ENCODE measurements around the gene PCID2.
"Not testable (repeated sequence)": the region's sequence is repeated elsewhere in the genome, so short reads cannot be mapped to it uniquely, and the experiment has no call there.

Gene PCID2

DNA sequence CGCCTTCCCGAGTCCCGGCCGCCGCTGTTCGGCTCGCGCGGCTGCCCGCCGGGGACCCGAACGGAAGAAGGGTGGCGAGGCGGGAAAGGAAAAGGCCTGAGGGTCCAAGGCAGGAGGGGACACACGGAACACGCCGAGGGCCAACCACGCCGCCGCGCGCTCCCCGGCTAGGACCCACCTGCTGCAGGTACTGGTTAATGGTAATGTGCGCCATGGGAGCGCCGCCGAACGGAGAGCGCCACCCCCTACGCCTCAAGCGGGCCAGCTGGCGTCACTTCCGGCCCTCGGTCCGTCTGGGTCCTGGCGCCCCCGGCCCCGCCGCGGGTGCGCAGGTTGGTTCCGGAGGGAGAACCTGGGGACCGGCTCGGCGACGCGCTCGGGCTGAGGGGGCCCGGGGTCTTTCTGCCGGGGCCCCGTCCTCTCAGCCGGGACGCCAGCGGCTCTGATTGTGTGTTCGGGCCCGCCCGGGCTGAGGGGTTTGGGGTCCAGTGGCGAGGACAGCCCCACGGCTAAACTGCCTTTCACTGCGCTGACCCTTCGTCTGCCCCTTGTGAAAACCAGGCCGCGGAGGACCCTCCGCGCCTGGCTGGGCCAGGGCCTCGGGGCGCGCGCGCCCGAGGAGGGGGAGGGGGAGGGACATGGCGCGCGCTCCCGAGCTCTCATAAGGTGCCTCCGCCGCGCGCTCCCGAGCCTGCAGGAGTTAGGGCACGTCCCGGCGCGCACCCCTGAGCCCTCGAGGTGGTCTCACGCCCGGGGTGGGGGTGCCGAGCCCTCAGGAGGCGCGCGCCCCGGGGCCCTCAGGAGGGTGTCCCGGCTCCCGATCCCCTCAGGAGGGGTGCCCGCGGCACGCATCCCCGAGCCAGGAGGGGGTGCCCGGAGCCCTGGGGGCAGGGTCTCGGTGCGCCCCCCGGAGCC lies at the start of gene PCID2:
Gene PCID2 (minus strand): TSS at position 249 of the 915 bp plus-strand sequence. CDS start 35 bp downstream, at position 214.
- peak; percentile 71 to 72 for DNase-seq

DNA sequence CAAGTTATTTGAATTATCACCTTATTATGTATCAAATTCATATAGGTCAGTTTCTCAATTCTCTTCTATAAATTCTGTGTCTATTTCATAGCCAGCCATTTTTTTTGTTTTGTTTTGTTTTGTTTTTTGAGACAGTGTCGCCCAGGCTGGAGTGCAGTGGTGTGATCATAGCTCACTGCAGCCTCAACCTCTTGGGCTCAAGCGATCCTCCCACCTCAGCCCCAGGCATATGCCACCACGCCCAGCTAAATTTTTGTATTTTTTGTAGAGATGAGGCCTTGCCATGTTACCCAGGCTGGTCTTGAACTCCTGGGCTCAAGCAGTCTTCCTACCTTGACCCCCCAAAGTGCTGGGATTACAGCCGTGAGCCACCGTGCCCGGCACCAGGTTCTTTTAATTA lies 49.4 kb upstream of the PCID2 start:
- not testable (repeated sequence) for DNase-seq

DNA sequence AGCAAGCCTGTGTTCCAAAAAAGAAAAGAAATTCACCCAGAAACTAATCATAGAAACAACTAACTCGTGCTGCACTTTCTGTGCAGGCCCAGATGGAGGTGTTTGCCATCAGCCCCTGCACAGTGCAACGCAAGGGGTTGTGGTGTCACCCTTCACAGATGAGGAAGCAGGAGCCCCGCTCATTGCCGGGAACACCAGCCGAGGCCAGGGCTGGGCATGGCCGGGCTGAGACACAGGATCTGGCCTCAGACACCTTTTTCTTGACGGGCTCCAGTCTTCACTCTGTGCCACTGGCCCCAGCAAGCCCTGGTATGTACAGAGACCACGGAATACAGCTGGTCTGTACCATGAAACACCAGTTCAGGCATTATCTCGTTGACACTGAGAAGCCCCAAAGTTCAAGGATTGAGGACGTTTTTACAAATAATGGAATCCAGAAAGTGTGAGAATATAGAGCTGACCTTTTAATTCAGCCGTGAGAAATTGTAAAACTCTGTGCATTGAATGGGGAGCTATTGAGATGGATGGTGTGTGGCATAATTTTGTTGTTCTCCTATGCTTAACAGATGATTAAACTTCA lies 44.1 kb upstream of the PCID2 start:
- DNase-seq = no peak

DNA sequence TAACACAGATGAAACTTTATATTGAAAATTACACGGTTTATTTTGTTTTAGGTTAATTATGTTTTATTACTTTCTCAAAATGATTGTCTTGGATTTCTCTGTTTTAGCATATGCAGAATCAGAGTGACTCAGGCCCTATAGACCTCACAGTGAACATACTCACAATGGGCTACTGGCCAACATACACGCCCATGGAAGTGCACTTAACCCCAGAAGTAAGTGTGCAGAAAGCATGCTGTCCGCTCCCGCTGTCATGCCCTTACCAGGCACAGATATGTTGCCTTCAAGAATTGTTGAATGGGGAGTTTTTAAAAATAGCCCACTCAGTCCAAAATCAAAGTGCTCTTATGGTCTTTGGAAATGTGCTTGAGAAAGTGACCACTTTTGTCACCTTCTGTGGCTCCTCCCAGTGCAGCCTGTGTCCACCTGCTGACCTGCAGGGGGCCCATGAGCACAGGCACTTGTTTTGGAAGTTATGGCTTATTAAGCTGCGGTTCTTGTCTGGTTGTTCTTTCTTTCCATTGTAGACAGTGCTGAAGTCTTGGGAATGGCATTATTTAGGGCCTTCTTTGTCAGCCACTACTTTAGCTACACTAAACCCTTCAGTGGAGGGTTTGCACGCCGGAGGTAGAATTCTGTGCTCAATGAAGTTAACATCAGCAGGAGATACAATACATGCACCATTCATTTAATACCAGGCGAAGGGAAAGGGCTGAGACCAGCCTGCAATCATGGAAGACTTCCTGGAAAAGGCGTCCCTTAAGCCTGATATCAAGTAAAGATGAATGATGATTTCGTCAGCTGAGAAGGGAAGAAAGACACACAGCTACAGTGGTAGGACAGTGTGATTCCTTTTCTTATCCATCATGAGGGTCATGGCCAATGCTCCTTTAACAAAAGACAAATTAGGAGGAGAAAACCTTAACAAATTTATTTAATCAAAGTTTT lies 37.7 kb upstream of the PCID2 start:
- no peak for DNase-seq

DNA sequence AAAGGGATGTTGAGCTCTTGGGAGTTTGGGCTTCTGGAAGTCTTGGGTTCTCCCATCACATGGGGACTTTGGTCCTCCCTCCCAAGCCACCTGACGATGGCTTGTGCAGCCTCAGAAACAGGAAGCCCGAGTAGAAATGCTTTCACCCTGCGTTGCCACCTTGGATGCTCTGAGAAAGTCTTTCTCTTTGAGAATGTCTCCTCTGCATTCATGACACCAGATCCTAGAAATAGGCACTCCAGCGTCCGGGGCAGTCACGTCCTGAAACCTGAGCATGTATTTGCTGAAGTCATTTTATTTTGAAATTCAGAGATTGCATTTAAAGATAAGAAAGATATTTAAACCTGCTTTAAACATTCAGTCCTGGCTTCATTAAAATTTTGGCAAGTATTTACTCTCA lies 35.4 kb upstream of the PCID2 start:
- no peak for DNase-seq

DNA sequence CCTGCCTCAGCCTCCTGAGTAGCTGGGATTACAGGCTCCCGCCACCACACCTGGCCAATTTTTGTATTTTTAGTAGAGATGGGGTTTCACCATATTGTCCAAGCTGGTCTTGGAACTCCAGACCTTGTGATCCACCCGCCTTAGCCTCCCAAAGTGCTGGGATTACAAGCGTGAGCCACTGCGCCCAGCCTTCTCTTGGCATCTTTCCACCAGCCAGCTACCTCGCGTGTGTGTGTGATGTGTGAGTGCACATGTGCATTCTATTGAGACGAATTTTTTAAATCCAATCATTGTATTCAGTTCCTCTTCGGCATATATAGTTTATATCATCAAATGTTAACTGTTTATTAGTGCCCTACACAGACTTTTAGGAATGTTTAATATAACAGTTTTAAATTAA lies 33.2 kb upstream of the PCID2 start:
- not testable (repeated sequence) for DNase-seq

DNA sequence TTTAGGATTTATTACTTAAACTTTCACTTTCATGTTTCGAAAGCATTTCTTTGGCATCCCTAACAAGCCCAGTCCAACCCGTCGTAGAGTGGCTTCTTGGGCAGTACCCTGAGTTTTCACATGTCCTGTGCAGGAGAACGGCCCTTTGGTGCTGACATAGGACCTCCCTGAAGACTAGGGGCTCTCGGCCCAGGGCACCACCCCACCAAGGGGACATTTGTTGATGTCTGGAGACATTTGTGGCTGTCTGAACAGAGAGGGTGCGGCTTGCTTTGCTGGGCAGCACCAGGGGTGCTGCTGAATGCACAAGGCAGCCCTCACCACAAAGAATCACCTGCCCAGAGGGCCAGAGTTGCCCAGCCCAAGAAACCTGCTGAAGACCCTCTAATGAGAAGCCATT lies 31.5 kb upstream of the PCID2 start:
- no peak for DNase-seq

DNA sequence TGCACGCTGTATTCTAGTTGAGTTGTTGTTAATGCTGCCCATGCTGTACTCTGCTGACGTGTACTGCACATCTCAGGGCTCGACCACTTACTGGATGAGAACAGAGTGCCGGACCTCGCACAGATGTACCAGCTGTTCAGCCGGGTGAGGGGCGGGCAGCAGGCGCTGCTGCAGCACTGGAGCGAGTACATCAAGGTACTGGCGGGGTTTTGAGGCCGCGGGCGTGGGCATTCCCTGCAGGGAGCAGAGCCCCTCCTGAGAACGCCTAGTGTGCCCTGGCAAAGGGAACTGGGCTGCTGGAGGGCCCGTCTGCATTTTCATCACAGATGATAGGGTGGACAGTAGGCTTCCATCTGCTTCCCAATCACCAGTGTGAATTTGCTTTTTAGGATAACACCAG lies 30.9 kb upstream of the PCID2 start:
- no peak for DNase-seq

DNA sequence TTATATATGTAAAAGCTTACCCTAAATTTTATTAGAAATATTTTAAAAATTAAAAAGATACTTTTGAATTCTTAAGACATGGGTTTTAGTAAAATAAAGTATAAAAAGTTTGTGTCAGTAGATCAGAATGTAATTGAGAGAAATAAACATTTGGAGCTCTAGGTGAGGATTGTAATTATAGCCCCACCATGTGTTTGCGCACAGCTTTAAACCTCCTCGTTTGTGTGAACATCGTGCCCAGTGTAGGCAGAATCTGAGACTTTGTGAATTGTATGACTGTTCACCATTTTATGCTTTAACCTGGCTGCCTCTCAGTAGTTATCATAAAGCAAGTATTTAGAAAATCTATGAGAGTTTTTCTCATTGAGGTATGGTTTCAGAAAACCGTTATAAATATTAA lies 30.1 kb upstream of the PCID2 start:
- no peak for DNase-seq

DNA sequence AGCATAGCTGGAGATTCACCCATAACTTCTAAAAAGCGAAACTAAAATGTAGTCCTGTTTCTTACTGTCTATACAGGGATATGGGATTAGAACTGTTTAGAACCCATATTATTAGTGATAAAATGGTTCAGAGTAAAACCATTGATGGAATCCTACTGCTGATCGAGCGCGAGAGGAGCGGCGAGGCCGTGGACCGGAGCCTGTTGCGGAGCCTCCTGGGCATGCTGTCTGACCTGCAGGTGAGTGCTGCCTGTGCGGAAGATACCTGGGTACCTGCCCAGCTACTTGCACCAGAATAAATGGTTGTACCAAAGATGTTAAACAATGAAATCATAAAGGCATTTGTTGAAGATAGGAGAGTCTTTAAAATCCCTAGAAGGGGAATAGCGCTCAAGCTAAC lies 24.6 kb upstream of the PCID2 start:
- no peak for DNase-seq

DNA sequence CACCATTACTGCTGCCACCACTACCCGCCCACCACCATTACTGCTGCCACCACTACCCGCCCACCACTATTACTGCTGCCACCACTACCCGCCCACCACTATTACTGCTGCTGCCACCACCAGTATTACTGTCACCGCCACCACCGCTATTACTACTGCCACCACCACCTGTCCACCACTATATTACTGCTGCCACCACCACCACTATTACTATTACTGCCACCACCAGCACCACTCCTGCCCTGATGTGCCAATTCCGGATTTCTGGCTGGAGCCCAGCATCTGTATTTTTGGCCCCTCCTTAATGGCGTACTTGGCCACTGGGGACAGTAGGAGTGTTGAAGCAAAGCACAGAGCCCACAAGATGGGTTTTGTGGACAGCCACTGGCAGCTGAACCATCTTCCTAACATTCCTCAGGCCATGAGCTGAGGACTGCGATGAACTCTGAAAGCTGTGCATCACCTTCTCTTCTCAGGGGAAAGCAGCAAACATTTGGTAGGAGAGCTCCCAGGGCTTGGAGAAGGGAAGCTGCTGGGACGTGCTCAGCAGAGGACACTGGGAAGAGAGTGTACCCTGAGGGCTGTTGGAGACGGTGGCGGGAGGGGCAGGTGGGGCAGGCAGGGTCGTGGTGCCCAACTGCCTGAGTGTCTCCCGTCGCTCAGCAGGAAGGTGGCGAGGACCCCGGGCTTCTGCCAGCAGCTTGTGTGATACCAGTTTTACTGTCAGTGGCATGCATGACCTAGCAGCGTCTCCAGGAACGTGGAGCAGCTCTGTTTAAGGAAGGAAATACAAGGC lies 23.9 kb upstream of the PCID2 start:
- no peak for DNase-seq

DNA sequence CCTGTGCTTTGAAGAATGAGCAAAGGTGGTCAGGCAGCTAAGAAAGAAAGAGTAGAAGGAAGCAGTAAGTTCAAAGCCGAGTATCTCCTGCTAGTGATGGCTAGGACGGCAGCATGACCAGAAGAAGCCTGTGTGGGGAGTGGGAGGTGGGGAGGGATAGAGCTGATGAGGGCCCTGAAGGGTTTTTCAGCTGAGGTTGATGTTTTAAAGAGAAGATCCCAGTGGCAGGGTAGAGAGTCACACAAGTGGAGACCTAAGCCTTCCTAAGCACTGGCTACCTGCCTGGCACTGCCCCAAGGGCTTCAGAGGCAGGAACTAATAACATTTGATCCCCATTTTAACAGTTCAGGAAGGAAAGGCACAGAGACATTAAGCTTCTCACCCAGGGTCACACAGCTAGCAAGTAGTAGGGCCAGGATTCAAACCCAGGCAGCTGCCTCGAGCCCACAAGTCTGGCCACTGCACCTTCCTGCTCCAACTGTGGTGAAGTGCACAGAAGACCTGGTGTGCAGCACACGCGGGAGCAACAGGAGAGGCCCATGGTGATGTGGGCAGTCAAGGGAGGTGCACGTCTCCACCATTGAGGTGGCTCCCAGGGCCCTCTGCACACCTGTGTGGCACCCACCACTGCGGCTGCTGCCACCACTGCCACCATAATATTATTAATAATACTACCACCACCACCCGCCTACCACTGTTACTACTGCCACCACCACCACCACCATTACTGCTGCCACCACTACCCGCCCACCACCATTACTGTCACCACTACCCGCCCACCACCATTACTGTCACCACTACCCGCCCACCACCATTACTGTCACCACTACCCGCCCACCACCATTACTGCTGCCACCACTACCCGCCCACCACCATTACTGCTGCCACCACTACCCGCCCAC lies 23.1 kb upstream of the PCID2 start:
- DNase-seq = no peak

DNA sequence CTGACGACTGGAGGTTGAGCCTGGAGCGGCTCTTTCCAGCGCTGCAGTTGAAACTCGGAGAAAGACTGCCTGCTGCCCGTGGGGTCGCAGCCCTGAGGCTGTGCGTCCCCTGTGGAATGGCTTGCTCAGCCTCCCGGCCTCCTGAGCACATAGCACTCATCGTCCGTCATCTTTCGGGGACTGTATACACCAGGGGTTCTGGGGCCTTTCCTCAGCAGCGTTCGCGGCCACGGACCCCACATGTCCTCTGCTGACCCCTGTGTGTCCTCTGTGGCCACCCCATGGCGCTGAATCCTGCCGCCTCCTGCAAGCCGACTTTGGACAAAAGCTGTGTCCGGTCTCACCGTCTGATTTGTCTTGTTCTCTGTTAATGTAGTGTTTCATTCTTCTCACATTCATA lies 21.3 kb upstream of the PCID2 start:
- no peak for DNase-seq

DNA sequence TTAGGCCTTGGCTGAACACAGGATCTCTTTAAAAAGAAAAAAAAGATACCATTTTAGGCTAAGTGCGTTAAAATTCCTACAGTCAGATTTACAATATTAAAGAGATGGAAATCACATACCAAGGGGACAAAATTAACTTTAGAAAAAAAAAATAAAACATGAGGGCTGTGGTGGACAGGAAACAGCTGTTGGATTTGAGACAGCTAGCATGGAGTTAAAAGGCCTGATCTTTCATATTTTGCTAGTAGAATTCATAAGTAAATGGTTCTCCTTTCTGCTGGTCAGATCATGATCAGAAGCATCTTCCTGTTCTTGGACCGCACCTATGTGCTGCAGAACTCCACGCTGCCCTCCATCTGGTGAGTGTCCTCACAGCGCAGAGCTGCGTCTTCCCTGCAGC lies 20.7 kb upstream of the PCID2 start:
- no peak for DNase-seq

DNA sequence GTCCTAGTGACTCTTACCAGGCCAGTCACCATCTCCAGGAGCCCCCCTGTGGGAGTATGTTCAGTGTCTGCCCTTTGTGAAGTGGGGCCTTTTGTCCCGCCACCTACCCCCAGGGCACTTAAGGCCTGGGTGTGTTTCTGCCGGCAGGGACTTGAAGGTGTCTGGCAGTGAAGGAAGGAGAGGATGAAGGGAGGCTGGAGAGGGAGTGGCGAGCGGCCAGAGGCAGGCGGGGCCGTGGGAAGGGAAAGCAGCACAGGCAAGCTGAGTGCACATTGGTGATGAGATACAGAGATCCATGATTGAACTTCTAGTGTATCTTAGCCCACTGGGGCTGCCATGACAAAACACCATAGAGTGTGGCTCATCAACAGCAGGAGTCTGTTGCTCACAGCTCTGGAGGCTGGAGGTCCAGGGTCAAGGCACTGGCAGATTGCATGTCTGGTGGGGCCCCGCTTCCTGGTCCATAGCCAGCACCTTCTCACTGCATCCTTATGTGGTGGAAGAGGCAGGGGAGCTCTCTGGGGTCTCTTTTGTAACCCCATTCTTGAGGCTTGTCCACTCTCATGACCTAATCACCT lies 18.5 kb upstream of the PCID2 start:
- DNase-seq = no peak

DNA sequence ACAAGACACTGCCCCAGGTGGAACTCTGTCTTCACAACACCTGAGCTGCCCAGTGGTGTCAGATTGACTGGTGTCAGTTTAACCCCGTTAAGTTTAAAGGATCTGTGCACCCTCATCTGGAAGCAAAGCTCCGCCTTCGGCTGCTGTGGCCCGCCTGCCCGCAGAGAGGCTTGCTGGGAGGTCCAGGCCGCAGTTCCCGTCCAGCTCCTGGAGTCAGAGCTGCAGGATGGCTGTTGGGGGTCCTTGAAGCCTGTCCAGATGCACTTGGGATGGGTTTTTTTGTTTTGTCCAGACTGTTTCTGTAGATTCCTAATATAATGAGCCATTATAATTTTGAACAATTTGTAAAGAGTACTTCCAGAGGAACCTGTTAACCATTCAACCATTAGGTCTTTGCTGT lies 17.0 kb upstream of the PCID2 start:
- no peak for DNase-seq

DNA sequence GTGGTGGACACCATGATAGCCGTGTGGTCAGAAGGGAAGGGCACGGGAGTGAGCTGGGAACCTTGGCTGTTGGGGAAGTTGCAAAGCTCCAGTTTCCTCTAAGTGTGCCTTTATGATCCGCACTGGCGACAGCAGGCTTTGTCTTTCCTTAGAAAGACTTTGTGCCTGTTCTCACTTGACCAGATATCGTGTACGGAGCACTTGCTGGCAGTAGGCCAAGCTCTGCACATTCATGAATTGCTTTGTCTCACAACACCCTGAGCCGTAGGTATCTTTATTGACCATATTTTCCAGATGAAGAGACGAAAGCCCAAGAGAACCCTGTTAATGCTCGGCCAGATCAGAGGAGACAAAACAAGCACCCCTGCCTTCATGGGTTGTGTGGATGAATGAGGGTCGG lies 16.0 kb upstream of the PCID2 start:
- no peak for DNase-seq

DNA sequence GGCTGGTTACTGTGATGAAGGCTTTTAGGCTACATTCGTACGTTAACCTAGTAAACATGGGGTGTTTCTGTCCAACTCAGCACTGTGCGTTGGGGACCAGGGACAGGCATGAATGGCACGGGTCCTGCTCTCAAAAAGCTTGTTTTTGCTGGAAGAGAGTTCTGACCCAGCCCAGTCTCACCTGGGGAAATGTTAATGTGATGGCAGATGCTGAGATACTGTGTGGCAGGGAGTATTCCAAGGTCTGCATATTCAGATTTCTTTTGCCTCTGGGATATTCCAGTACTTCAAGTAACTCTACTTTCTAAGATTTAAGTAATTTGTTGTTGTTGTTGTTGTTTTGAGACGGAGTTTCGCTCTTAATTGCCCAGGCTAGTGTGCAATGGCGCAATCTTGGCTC lies 14.6 kb upstream of the PCID2 start:
- DNase-seq = no peak

DNA sequence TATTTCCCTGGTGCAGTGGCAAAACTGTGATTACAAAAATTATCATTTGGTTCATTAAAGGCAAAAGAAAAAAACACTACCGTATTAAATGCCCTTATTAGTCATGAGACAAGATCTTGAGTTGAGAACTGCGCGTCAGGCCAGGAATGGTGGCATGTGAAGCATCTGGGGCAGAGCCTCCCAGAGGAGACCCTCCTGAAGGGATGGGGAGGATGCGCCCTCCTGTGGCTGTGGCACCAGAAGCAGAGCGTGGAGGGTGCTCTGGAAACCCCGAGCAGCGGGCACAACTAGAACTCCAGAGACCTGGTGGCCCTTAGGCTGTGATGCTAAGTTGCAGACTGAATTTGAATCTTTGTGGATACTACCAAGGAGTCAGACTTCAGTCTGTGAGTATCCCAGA lies 12.4 kb upstream of the PCID2 start:
- DNase-seq = no peak

DNA sequence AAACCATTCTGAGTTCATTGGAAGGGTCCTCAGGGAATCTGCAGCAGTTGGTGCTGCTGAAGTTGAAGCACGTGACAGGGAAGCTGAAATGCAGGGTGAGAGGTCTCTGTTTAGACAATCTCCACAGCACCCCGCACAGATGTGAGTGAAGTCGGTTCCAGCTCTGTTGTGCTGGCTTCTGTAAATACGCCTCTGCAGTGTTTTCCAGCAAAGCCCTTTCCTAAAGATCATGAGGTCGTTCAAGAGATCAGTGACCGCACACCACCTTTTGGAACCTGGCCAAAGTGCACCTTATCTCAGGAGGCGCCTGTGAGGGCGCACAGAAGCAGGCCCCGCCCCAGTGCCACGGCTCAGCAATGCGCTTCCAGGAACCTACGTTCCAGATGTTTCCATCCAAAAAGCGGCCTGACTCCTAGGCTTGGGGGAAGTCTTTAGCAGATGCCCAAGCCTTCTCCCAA lies 11.7 kb upstream of the PCID2 start:
- no peak for DNase-seq

Data from AML-193 (cell line).